RPMI7951 (cell line): ENCODE results near the gene PIEZO1. TPM values are rescaled to one million over a fixed set of nuclear protein-coding genes. Genes with fewer than 3 reads are reported as not detected.
A peak's percentile ranks its signal among the peaks of the same experiment; 100 is the strongest.
"Not testable (repeated sequence)": the region's sequence is repeated elsewhere in the genome, so short reads cannot be mapped to it uniquely, and the experiment has no call there.

Experiments
- DNase-seq: peaks from one replicate; pipeline ENCODE4 v3.0.0-alpha.2; 2012; ENCODE audit warnings: low read depth
- total RNA-seq: library from RNA; depleted of rRNA; stranded (reverse); fragments of >200 nt; shearing (Covaris generic); gene quantifications from 2 replicates; pipeline ENCODE4 v1.2.3, GENCODE V29; 2014

Gene PIEZO1
- total RNA-seq, 1 experiment from 2014 or later = 76.4 TPM

GRCh38 chr16:88805340-88805715, 20.3 kb upstream of the PIEZO1 start:
- no peak for DNase-seq

DNA sequence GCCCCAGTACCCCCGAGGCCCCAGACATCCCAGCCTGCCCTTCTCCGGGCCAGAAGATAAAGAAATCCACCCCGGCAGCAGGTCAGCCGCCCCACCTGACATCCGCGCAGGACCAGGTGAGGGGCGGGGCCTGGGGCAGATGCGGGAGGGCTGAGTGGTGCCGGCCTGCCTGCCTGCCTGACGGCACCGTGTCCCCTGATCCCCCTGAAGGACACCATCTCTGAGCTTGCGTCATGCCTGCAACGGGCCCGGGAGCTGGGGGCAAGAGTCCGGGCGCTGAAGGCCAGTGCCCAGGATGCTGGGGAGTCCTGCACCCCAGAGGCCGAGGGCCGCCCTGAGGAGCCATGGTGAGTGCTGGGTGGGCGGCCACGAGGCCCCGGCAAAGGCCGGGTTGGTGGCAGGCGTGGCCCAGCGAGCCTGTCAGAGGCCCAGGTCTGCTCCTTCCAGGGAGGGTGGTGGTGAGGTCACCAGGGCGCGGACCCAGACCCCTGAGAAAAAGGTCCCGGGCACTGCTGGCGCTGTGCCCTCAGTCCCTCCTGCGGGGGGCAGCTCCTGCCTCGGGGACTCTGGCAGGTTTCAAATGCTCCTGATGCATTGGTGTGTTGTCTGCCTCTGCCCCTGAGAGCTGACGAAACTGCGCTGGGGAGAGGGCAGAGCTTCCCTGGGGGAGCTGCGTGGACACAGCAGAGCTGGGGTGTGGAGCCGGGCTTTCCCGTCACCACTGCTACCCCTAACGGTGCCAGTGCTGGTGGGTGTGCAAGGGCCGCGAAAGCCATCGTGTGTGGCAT, 19.7 kb upstream of the PIEZO1 start:
- DNase-seq = no peak

GRCh38 chr16:88804173-88804551, 19.1 kb upstream of the PIEZO1 start:
- DNase-seq = no peak

DNA sequence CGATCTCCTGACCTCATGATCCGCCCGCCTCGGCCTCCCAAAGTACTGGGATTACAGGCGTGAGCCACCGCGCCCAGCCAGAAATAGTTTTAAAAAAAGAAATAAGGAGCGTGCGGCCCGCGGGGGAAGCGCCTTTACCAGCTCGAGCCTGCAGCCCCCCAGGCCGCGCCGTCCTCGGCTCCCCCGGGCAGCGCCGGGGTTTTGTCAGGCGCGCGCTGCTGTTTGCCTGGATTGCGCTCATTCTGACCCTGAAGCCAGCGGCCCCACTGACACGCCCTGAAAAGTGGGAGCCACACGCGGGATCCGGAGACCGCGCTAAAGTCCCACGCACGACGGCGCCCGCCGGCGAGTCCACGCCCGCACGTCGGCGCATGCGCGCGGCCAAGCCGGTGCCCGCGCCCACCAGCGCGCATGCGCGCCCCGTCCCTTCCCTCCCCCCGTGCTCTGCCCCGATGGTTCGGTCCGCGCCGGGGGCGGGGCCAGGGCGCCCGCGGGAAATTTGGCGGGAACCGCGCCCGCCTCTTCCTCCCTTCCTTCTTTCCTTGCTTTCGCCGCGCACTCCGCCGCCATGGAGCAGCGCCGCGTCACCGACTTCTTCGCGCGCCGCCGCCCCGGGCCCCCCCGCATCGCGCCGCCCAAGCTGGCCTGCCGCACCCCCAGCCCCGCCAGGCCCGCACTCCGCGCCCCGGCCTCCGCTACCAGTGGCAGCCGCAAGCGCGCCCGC, 18.4 kb upstream of the PIEZO1 start, which contains the start of gene CDT1:
CDT1 (plus strand) TSS at position 526 of the 724 bp plus-strand sequence; CDS start at position 569, 43 bp downstream.
- peak; percentile 80 for DNase-seq

DNA sequence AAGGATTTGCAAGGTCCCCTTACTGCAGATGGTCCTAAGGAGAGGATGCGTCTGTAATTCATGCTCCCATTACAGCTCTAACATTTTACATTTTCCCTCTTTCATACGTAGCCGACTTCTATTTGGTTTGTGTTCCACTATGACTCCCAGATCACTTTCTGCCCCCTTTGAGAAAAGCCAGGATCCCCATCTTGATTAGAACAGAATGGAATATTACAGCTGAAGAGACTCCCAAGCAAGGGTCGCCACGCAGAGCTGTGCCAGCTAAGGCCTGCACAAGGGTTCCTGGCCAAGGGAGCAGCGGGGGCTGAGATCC, 15.2 kb upstream of the PIEZO1 start:
- DNase-seq = no peak

- no peak for DNase-seq
Observed at GRCh38 chr16:88799569-88800276, 14.7 kb upstream of the PIEZO1 start.

- no peak for DNase-seq
Observed at GRCh38 chr16:88798772-88799455, 13.9 kb upstream of the PIEZO1 start.

GRCh38 chr16:88798073-88798472, 13.1 kb upstream of the PIEZO1 start:
- no peak for DNase-seq

- no peak for DNase-seq
Observed at GRCh38 chr16:88796278-88796677, 11.3 kb upstream of the PIEZO1 start.

GRCh38 chr16:88793251-88793954, 8.4 kb upstream of the PIEZO1 start:
- no peak for DNase-seq

GRCh38 chr16:88792668-88793250, 7.7 kb upstream of the PIEZO1 start:
- DNase-seq = no peak

- peak; percentile 73 for DNase-seq
Observed at GRCh38 chr16:88792078-88792550, 7.1 kb upstream of the PIEZO1 start.

DNA sequence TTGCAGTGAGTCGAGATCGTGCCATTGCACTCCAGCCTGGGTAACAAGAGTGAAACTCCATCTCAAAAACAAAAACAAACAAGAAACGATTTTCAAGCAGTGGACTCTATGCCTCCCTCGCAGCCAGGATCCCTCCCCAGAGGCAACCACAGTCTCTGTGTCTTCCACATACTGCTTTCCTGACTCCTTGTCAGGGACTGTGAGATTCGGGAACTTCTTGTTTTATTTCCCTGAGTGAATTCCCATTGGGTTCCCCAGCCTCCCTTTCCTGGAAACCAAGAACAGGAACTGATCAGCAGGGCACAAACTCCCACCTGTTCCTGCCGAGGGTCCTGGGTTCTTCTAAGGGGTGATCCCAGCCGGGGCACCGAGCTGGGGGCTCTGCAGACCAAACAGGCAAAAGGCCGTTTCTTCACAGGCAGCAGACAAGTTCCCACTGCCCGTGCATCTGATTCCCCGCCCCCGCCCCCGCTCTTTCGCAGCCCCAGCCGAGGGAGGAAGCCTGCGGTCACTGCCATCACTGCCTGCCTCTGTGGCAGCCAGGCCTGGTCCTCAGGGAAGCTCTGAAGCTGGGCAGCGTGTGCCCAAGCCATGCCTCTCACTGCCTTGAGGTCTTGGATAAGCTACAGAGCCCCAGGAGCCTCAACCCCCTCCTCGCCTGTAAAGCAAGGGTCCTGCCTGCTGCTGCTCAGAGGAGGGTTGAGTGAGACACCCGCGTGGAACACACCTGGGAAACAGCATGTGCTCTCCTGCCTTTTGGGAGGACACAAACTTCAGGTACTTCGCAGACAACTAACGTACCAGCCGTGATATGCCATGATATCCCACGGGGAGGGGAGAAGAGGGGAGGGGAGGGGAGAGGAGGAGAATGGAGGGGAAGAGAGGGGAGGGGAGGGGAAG, 5.5 kb upstream of the PIEZO1 start:
- peak; percentile 58 for DNase-seq

DNA sequence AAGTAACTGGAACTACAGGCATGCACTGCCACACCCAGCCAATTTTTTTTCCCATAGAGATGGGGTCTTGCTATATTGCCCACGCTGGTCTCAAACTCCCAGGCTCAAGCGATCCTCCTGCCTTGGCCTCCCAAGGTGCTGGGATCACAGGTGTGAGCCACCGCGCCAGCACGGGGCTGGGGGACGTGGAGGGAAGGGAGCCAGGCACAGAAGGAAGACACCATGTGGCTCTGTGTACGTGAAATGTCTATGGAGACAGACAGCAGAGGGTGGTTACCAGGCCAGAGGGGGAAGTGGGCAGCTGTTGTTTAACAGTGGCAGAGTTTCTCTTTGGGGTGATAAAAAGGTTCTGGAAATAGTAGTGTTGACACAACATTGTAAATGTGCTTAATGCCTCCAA, 4.6 kb upstream of the PIEZO1 start:
- DNase-seq = no peak

- not testable (repeated sequence) for DNase-seq
Observed at GRCh38 chr16:88788749-88789148, 3.7 kb upstream of the PIEZO1 start.

- no peak for DNase-seq
Observed at GRCh38 chr16:88787579-88788314, 2.7 kb upstream of the PIEZO1 start.

DNA sequence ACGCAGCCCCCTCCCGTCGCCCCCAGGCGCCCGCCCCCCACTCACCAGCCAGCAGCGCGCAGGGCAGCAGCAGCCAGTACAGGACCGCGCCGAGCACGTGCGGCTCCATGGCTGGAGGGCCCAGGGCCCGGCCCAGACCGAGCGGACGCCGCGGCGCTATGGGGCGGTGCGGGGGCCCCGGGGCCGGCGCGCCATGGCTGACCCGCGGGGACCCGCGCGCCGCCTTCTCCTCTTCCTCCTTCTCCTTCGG, 239 bp downstream of the PIEZO1 start:
- no peak for DNase-seq

- peak; percentile 85 for DNase-seq
Observed at GRCh38 chr16:88784074-88784855, 755 bp downstream of the PIEZO1 start.
